Measurements from ENCODE around the gene HACD3.
"Not testable (repeated sequence)": the region's sequence is repeated elsewhere in the genome, so short reads cannot be mapped to it uniquely, and the experiment has no call there.

HACD3 gene

DNA sequence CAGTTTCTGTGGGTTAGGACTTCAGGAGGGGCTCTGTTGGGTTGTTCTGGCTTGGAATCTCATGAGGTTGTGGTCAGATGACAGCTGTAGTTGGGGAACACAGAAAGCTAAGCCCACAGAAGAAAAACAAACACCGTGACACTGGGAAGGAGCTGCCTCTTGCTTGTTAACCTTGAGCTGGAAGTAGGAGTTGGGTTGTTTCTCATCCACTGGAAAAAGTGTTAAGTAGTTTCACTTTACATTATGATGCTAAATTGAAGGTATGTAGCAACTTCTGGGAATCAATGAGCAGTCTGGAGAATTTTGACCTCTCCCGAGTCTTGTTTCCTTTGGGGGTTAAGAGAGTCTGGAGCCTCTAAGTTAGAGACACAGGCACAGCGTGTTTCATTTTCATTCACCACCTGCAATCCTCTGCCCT lies 20.4 kb downstream of the HACD3 start:
- DNase-seq, result no peak

DNA sequence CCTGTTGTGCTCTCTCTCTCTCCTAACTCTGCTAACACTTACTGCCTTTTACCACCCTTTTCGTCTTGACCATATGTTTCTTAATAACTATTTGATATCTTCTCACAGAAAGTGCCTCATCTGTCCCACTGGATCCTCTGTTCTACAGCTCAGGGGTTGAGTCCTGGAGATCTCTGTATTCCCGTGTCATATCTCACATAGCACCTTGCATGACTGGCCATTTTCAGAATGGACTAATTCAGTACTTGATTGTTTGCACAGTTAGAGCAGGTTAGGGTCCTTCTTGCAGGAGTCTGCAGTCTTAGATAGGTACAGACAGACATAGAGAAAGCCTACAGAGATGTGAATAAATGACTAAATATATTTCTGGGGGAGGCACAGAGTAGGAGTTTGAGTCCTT lies 20.9 kb downstream of the HACD3 start:
- DNase-seq, result no peak

DNA sequence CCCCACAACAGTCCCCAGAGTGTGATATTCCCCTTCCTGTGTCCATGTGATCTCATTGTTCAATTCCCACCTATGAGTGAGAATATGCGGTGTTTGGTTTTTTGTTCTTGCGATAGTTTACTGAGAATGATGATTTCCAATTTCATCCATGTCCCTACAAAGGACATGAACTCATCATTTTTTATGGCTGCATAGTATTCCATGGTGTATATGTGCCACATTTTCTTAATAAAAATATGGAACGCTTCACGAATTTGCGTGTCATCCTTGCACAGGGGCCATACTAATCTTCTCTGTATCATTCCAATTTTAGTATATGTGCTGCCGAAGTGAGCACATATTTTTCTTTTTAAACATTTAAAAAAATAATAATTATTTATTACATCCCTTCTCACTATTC lies 22.6 kb downstream of the HACD3 start:
- not testable (repeated sequence) for DNase-seq

DNA sequence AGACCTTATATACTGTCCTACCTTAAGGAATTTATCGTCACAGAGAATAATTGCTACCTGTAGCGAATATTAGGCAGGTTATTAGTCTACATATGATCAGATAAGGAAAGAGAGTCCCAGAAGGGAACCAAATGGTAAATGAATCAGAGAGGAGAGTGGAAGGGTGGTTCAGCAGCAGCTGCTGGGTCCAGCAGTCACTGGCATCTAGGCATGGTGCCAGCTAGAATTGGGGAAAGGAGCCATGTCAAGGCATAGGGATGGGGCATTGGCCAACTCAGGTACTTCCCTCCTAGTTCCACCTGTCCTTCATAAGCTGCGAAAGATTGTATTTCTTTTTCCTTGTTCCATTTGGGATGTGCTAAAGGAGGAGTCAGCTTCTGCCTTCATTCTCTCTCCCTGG lies 23.4 kb downstream of the HACD3 start:
- DNase-seq, result no peak

DNA sequence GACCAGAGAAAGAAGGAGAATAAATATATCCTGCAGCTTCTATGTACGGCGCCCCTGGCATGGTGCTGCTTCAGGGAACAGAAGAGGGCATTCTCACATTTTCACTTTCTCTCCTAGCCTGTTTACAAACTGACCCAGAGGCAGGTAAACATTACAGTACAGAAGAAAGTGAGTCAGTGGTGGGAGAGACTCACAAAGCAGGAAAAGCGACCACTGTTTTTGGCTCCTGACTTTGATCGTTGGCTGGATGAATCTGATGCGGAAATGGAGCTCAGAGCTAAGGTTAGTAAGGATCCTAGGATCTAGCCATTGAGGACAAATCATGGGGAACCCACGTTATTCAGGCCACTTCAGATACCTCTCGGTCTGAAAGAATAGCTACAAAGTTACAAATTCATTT lies 26.4 kb downstream of the HACD3 start:
- no peak for DNase-seq

DNA sequence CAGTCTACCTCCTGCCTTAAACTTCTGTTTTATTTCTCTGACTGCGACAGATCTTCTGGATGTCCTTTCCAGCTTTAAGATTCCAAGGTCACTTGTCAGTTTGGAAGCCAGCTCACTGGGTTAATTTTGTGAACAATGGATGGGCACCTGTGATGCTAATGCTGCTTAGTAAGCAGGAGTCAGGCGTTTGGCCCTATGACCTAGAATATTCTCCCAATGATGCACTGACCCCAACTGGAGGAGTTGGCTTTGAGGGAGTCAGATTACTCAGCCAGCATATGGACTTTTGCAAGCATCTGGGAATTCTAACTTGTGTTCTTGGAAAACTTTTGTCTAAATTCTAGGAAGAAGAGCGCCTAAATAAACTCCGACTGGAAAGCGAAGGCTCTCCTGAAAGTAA lies 28.1 kb downstream of the HACD3 start:
- no peak for DNase-seq

DNA sequence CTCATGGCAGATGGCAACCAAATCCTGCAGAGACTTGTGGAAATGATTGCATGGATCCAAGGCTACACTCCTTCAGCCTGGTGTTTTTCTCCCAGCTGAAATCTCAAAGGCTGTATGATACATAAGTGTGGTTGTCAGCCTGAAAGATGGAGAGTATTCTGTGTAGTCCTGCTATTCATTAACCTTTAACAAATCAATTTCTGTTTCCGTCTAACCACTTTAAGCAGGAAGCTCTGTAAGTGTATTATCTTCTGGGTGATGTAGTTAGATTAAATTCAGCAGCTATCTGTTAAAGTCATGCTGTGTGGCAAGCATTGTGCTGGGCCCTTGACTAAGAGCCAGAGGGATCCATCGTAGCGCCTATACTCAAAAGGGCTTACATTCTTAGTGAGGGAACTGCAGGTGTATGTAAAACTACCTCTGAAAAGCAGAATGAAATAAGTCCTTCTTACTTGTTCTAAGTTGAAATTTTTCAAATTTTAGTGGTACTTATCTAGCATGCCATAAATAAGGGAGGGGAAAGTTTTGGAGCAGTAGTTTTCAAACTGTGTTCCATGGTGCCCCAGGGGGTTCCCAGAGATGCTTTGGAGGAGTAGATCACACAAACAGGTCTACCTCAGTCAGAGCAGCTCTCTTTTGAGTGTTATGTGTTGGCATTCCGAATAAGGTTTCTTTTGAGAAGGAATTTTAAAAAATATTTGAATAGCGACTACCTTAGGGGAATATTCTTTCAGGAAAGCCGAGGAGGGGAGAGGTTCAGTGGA lies 28.9 kb downstream of the HACD3 start:
- DNase-seq, result no peak

DNA sequence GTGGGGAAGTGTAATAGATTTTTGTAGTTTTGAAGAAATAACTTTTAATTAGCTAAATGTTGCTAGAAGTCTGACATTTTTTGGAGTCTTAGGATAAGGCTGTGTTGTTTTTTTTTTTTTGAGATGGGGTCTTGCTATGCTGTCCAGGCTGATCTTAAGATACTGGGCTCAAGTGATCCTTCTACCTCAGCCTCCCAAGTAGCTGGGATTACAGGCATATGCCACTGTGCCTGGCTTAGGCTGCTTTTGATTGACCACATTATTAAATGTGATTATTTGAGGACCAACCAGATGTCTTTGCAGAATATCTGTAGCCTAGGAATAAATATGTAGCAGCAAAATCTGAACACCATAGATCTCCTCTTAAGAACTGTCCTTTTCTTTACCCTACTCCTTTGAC lies 29.7 kb downstream of the HACD3 start:
- no peak for DNase-seq

DNA sequence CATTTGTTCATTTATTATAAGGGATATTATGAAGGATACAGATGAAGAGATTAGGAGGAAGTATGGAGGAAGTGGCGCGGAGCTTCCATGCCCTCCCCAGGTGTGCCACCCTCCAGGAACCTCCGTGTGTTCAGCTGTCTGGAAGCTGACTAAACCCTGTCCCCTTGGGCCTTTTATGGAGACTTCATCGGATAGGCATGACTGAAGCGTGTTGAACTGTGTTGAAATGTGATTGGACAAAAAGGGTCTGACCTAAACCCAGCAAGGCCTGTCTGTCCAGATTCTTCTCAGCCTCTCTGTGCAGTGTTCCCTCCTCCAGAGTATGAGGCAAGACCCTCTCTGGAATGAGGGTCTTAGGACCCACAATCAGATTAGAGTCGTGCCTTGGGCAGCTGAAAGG lies 31.7 kb downstream of the HACD3 start:
- no peak for DNase-seq

DNA sequence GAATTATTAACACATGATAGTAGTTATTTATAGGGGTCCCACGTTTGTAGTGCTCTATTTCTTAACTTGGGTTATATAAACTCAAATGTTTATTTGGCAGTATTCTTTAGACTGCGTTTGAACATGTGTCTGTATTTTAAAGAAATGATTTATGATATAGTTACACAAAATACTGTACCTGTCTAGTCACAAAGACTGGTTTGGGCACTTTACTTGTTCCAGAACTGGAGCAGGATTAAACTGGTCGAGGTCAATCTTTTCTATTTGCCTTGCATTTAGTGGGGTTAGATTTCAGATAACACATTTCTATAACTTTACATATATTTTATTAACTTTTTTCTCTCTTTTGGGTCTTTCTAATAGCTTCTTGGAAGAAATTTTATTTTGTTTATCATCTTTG lies 39.5 kb downstream of the HACD3 start:
- DNase-seq, result no peak

DNA sequence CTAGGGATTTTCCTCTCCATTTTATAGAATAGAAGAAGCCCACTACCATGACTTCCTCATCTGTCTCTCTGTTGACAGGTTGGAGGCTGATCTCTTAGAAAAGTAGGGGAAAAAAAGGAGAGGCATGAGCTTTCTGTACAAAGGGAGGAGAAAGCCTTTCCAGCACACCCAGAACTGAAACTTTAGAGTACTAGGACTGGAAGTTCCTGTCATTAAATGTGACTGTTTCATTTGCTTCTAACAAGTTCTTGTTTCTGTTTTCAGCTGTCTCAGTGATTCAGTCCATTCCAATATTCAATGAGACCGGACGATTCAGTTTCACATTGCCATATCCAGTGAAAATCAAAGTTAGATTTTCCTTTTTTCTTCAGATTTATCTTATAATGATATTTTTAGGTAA lies 41.7 kb downstream of the HACD3 start:
- DNase-seq, result no peak

DNA sequence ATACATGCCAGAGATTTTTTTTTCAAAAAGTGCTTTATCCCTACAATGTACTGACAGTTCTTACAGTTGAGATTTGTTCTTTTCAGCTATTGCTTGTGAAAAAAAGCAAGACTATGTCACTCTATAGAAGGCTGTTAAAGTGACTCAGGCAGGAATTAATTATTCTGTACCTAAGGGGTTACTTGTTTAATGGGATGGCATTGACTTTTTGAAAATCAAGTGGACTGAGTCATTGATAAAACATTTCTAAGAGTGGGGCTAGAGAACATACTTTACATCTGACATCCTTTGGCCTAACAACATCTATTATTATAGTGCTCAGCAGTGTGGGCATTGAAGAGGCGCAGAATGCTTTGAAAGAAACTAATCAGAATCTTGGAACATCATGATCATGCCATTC lies 46.4 kb downstream of the HACD3 start:
- no peak for DNase-seq

DNA sequence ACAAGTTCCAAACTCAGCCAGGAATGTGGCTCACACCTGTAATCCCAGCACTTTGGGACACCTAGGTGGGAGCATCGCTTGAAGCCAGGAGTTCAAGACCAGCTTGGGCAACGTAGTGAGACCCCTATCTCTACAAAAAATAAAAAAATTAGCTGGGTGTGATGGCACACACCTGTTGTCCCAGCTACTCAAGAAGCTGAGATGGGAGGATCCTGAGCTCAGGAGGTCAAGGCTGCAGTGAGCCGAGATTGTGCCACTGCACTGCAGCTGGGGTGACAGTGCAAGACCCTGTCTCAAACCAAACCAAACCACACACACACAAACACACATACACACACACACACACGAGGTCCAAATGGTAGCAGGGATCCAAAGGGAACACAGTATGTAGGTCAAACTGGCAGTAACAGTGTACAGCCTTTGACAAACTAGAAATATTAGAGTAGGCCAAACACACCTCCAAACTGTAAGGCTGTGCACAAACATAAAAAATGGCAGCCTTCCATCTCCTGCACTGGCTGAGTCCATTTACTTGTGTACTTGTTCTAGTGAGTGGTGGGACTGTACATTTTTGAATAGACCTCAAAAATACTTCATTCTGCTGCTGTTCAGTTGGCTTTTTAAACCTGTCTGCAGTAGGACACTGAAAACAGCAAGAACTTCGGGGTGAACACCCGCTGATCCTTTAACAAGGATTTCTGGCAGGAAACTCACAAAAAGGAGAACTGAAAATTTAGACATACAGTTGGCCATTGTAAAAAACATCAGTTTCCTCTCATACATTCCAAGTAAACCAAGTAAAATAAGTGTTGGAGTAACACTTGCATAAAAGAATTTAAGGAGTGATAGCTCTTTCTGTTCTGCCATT lies 47.1 kb downstream of the HACD3 start:
- DNase-seq, result no peak

DNA sequence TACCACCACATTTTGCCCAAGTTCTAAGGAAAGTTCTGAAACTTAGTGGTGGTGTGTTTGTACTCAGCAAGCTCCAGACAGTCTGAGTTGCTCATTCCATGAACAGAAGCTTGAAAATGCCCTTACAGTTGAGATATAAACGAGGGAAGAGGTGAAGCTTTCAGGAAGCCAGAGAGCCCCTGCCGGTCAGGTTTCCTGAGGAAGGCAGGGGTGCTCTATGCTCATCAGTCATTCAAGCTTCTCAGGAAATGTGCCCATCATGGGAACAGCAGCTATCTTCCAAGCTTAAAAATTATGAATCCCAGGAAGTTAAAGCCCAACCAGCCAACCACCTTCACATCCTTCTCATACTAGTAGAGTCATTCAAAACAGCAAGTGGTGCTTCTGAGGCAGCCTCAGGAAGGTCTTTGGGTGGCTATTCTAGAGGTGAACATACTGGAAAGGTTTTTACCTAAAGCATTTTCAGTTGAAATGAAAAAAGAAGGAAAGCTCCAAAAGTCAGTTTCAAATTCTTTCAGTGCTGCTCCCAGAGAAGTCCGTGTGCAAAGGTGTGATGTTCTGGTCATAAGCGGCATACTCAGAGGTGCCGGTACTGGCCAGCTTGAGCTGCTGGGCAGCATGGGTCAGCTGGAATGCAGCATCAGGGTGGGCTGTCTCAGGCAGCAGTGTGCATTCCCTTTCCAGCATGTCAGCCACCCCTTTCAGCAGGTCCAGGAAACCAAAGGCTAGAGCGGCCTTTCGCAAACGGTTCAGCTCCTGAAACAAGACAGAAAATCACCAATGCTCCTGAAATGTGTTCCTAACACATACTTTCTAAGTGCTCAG lies 48.9 kb downstream of the HACD3 start:
- no peak for DNase-seq

DNA sequence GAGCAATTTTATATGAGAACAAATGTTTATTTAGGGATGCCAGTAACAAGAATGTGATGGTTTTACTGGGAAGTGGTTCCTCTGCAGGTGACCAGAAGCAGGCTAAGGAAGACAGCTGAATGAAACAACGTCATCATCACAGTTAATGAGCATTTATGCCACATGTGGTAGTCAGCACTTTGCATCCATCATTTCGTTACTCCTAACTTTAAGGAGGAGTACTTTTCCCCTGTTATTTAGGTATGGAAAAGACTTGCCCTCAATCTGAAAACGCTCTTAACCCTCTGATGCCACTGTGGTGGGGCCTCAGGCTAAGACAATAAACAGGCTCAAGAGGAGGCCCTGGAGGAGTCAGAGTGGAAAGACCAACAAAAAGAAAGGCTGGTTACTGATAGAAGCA lies 49.5 kb downstream of the HACD3 start:
- no peak for DNase-seq

DNA sequence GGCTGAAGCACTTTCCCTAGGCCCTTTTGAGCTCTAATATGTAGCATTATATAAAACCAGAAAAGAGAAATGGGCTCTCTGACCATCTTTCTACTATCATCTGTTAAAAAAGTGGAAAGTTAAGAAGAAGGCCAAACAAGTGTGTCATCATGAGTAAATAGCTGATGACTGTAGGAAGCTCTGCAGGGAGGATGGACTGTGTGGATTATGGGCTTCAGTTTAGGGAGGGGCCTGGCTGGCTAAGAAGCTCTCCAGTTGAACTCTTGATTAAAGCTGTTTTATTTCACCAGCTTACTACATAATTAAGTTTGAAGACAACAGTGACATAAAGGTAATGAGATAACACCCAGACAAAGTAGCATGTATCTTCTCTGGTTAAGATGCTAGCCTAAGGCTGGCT lies 50.0 kb downstream of the HACD3 start:
- no peak for DNase-seq

DNA sequence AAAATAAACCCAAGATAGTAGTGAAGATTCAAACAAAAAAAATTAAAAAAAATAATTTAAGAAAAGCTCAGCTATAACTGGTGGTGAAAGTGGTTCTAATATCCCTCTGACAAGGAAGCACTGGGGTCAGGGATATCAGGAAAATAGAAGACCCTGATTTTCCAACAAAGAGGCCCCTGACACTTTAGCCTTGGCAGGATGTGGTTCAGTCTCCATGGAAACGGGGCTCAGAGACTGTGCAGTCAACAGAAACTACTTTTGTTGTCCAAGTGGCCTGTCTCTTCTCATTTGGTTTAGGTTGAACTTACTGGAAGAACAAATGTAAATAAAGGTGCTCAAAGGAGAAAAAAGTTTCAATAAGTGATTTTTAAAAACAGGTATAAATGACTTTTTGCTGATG lies 53.4 kb downstream of the HACD3 start:
- DNase-seq, result no peak

DNA sequence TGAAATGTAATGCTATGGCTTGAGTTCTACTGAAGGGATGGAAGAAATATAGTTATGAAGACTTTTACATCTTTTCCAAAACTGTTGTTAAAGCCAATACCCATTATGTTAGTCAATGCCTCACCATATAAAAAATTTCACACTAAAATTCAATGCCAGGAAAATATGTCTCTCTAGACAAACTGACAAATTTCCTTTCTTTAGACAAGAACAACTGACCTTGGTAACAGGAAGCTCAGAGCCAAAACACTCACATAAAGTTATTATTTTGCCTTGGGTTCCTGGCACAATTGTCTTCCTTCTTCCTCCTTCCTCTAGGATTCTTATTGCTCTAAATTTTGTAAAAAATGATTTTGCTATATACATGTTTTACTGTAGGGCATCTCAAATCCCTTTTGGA lies 54.0 kb downstream of the HACD3 start:
- DNase-seq, result no peak

DNA sequence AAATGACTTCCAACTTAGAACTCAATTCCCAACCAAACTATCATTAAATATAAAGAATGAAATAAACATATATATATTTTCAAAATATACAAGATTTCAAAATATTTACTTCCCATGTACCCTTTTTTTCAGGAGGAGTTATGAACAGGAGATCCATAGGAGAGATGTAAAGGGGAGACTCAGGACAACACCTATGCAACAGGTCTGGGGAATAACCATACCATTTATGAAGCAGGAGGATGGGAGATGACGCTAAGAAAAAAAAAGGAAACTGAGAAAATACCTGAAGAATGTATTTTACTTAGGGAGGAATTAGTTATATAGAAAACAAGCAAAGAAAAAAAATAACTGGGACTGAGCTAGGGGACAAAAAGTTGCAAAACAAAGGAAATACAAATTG lies 56.8 kb downstream of the HACD3 start:
- DNase-seq, result no peak

DNA sequence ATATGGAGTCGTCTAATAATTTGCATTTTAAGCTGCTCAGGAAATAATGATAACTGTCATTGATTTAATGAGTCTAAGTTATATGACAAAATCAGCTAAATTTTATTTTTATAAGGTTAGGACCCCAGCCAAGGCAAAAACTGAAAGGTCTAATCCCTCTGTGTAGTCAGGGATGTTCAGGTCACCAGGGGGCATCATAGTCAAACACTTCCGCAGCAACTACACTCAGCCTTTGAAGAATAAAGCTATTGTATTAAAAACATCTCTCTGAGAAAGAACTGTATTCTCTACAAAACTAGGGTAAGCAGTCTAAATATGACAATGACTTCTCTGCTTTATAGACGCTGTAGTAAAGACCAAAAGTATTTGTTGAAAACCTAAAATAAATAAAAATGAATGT lies 65.7 kb downstream of the HACD3 start:
- DNase-seq, result no peak

DNA sequence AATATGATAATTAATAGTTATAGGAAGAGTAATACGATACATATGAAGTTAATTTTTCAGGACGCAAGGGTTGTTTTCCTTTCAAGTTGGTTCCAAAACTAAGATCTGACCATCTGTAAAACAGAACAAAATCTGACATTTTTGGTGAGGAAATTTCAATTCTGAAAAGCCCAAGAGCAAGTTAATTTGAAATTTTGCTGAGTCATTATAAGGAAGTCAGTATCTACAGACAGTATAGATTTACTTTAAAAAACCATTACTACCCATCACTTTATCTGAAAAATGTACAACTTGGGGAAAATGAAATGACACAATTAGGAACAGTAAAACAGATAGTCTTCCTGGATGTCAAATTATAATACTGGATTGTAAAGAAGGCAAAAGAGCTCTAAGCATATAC lies 68.2 kb downstream of the HACD3 start:
- no peak for DNase-seq

DNA sequence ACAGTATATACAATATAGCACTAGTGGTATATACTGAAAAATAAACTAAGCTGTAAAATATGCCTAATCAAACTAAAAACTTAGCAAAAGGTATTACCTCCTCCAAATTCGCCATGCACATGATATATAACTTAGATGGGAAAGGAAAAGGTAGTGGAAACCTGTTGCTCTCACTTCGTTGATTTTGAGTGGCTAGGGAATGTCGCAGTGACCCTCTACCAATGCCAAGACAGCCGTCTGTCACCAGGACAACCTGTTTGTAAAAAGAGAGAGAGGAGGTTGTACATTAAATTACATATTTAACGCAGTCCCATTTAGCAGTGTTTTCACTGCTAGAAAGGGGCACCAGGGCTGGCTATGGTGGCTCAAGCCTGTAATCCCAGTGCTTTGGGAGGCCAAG lies 69.4 kb downstream of the HACD3 start:
- DNase-seq, result no peak

DNA sequence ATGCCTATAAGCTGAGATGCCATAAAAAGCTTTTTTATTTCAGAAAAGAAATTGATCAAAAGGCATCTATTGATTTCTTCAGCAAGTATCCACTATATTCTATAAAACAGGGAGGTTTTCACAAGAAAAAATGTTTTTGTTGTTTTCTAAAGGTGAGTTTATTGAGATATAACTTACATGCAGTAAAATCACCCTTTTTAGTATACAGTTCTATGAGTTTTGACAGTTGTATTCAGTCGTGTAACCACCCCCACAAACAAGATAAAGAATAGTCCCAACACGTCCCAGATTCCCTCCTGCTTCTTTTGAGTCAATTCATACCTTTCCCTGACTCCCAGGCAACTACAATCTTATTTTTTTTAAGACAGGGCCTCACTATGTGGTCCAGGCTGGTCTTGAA lies 72.9 kb downstream of the HACD3 start:
- DNase-seq, result no peak

DNA sequence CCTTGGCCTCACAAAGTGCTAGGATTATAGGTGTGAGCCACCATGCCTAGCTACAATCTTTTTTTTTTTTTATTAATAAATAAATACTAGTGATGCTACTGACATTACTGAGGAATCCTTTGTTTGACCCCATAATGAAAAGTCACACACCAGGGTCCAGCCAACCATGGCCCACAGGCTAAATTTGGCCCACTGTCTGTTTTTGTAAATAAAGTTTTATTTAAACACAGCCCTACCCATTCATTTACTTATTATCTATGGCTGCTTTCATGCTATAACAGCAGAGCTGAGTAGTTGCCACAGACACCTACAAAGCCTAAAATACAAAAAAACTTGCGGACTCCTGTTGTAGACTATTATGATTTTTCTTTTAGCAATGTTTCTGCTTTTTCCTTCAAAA lies 73.3 kb downstream of the HACD3 start:
- no peak for DNase-seq
